Stimulated activated CD4-positive, alpha-beta T cell treated with anti-CD3 and anti-CD28 coated beads, Interleukin-4, amount 100 ng/mL, for 4 hours (primary cell): ENCODE data around the gene XRN1.

Experiments
- DNase-seq, 2 experiments: peaks; one replicate each; pipeline ENCODE4 v3.0.0-alpha.2; 2020

The XRN1 gene

DNA sequence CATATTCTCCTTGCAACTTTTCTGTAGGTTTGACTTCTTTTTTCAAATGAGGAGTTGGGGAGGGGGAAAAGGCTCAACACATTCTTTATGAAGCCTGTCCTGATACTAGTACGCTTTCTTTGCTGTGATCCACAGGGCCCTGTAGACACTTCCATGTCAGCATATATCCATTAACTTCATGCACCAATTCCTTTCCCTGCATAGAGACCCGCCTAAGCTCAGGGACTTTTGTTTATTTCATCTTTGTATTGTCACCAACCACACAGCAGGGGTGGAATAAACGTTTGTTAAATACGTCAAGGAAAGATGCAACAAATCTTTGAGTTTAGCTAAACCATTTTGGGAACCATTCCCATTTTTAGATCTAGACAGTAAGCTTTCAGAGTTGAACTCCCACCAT, 179.4 kb downstream of the XRN1 start:
- DNase-seq: no peak

DNA sequence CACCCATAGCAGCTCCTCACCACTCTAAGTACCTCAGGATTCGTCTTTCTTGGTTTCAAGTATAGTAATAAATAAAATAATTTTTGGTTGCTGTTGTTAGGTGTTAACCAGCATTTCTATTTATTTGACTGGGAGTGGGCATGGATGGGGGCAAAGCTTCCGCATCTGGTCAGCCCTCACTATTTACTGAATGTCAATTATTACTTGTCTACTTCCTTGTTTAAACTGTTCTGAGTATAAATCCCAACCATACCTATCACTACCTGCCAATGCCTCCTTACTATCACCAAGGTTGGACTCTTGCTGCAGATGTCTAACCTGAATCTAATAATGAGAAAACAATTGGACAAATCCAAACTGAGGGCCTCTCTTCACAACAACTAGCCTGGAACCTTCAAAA, 180.6 kb downstream of the XRN1 start:
- no peak for DNase-seq

DNA sequence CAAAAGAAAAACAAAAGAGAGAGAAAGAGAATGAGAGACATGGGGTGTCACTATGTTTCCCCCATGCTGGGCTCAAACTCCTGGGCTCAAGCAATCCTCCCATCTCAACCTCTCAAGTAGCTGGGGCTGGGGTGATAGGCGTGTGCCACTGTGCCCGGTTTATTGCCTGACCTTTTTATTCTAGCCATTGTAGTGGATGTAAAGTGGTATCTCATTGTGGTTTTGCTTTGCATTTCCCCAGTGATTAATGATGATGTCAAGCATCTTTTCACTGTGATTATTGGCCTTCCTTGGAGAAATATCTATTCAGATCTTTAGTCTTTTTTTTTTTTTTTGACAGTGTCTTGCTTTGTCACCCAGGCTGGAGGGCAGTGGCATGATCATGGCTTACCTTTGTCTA, 184.7 kb downstream of the XRN1 start:
- DNase-seq: no peak

DNA sequence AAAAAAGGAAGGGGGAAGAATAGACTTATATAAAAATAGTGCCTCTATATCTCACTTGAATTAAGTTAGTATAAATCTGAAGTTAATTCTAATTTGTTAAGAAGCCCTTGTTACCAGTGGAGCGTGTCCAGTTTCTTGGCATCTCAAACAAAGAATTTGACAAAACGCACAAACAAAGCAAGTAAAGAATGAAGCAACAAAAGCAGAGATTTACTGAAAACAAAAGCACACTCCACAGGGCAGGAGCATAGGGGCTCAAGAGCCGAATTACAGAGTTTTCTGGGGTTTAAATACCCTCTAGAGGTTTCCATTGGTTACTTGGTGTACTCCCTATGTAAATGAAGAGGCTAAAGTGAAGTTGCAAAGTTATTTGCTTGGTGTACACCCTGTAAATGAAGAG, 188.5 kb downstream of the XRN1 start:
- DNase-seq: no peak

DNA sequence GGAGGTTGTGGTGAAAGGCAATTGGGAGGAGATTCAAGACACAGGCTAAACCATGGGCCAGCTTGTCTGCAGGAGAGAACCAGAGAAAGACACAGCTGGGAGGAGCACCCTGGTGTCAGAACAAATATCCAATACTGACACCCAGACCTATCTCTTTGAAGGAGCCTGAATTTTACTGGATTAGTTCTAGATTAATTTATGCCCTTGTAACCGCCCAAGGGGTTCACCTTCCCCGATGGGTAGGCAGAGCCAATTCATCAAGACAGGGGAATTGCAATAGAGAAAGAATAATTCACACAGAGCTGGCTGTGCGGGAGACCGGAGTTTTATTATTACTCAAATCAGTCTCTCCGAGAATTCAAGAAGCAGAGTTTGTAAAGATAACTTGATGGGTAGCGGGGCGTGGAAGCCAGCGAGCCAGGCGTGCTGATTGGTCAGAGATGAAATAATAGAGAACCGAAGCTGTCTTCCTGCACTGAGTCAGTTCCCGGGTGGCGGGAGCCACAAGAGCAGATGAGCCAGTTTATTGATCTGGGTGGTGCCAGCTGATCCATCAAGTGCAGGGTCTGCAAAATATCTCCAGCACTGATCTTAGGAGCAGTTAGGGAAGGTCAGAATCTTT, 191.0 kb downstream of the XRN1 start:
- no peak for DNase-seq
